DMS53 (cell line): ENCODE data around the gene ITPA.
"Not testable (repeated sequence)": the region's sequence is repeated elsewhere in the genome, so short reads cannot be mapped to it uniquely, and the experiment has no call there.

Experiments
- DNase-seq: peaks from one replicate; lab custom pipeline; 2025; lab: John Stamatoyannopoulos, UW

Gene ITPA

GRCh38 chr20:3173610-3174441 lies 35.5 kb upstream of the ITPA start:
- DNase-seq = peak; percentile 94

GRCh38 chr20:3174442-3175261 lies 34.6 kb upstream of the ITPA start:
- no peak for DNase-seq

- DNase-seq = no peak
Observed at GRCh38 chr20:3175270-3175669, 34.0 kb upstream of the ITPA start.

GRCh38 chr20:3177746-3178485 lies 31.4 kb upstream of the ITPA start:
- no peak for DNase-seq

- DNase-seq = no peak
Observed at GRCh38 chr20:3180319-3180718, 29.0 kb upstream of the ITPA start.

- no peak for DNase-seq
Observed at GRCh38 chr20:3181270-3181669, 28.0 kb upstream of the ITPA start.

- not testable (repeated sequence) for DNase-seq
Observed at GRCh38 chr20:3182429-3182828, 26.9 kb upstream of the ITPA start.

- DNase-seq = no peak
Observed at GRCh38 chr20:3183896-3184612, 25.2 kb upstream of the ITPA start.

GRCh38 chr20:3187861-3188260 lies 21.4 kb upstream of the ITPA start:
- DNase-seq = not testable (repeated sequence)

GRCh38 chr20:3188823-3189413 lies 20.4 kb upstream of the ITPA start:
- DNase-seq = no peak

GRCh38 chr20:3189561-3190131 lies 19.7 kb upstream of the ITPA start:
- no peak for DNase-seq

- DNase-seq = no peak
Observed at GRCh38 chr20:3190681-3191111, 18.6 kb upstream of the ITPA start.

- DNase-seq = no peak
Observed at GRCh38 chr20:3192226-3193015, 16.9 kb upstream of the ITPA start.

GRCh38 chr20:3193806-3194616 lies 15.3 kb upstream of the ITPA start:
- DNase-seq = peak; percentile 30

GRCh38 chr20:3194617-3195280 lies 14.5 kb upstream of the ITPA start:
- DNase-seq = peak; percentile 76

GRCh38 chr20:3195590-3196237 lies 13.6 kb upstream of the ITPA start:
- DNase-seq = no peak

- DNase-seq = no peak
Observed at GRCh38 chr20:3199206-3199605, 10.1 kb upstream of the ITPA start.
